ENCODE measurements around the gene BTBD3. TPM values are rescaled to one million over a fixed set of nuclear protein-coding genes. Genes with fewer than 3 reads are reported as not detected.

The BTBD3 gene
- total and polyA plus RNA-seq, 8 donors = 24.7 to 76.4 (median 62.3) TPM

DNA sequence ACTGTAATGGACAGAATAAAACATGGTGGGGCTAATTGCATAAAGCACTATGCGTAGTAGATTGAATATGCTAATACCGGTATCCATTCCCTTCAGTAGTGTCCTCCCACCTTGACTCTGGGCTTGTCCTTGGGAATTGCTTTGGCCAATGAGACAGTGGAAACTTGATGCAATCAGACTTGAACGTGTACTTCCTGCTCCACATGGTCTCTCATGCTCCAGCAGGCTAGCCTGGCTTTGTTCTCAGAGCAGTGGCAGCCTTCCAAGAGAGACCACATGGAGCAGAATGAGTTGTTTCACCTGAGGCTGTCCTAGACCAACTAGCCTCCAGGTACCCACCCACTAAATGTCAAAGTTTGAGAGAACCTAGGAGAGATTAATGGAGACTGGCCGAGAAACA is 37.0 kb upstream of the BTBD3 start:
- no peaks in the 10 kb centered on the region for H3K36me3 ChIP-seq
- no peak for DNase-seq
- H3K27ac ChIP-seq = no peak overlapping the region
- intact Hi-C loops (cut with DNase I) = no loop called here
- TF ChIP-seq, protein P1, sequence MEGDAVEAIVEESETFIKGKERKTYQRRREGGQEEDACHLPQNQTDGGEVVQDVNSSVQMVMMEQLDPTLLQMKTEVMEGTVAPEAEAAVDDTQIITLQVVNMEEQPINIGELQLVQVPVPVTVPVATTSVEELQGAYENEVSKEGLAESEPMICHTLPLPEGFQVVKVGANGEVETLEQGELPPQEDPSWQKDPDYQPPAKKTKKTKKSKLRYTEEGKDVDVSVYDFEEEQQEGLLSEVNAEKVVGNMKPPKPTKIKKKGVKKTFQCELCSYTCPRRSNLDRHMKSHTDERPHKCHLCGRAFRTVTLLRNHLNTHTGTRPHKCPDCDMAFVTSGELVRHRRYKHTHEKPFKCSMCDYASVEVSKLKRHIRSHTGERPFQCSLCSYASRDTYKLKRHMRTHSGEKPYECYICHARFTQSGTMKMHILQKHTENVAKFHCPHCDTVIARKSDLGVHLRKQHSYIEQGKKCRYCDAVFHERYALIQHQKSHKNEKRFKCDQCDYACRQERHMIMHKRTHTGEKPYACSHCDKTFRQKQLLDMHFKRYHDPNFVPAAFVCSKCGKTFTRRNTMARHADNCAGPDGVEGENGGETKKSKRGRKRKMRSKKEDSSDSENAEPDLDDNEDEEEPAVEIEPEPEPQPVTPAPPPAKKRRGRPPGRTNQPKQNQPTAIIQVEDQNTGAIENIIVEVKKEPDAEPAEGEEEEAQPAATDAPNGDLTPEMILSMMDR (IDR thresholded peaks at IDR 0.05) = no peak
- peaks cover 0 to 2% of the 10 kb centered on the region in 2 donors for H3K9me3 ChIP-seq
- H3K27me3 ChIP-seq = no peaks in the 10 kb centered on the region
- no peaks in the 10 kb centered on the region for H3K4me1 ChIP-seq
- no peak for ATAC-seq
- H3K4me3 ChIP-seq = no peak overlapping the region

DNA sequence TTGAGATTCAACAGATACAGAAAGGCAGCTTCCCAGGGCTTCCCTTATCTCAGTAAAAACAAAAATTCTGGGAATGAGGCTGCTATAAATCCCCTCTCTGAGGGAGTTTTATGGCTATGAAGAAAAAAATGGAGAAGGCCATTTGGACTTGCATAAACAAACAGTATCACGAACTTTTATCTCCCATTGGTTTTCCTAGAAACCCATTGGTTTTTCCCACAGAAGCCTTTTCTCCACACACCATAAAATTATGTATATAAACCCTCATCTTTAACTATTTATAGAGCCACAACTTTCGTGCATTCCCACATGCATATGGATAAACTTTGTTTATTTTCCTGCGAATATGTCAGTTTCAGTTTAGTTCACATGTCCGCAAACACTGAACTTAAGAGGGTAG is 36.2 kb upstream of the BTBD3 start:
- Histone ChIP-seq H3K27me3 (no peaks in the 10 kb centered on the region), H3K27ac (no peak overlapping the region), H3K9me3 (peaks cover 0 to 2% of the 10 kb centered on the region in 2 donors), H3K36me3 (no peaks in the 10 kb centered on the region), H3K4me1 (no peaks in the 10 kb centered on the region), H3K4me3 (no peak overlapping the region)
- intact Hi-C loops (cut with DNase I) = no loop called here
- DNase-seq = no peak
- TF ChIP-seq, protein P1 (IDR thresholded peaks at IDR 0.05) = no peak
- ATAC-seq = no peak

DNA sequence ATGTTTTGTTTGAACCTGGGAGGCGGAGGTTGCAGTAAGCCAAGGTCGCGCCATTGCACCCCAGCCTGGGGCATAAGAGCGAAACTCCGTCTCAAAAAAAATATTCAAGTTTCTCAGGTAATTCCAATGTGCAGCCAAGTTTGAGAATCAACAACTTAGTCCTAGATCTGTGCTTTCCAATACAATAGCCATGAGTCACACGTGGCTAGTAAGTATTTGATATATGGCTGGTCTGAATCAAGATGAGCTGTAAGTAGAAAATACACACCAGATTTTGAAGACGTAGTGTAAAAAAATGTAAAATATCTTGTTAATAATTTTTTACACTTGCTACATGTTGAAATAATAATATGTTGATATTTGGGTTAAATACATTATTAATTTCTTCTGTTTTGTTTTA is 35.0 kb upstream of the BTBD3 start:
- DNase-seq (no peak), ATAC-seq (no peak)
- Histone ChIP-seq H3K9me3 (peaks cover 0 to 2% of the 10 kb centered on the region in 2 donors), H3K27ac (no peak overlapping the region), H3K36me3 (no peaks in the 10 kb centered on the region), H3K4me1 (no peaks in the 10 kb centered on the region), H3K4me3 (no peak overlapping the region), H3K27me3 (no peaks in the 10 kb centered on the region)
- TF ChIP-seq, protein P1 (IDR thresholded peaks at IDR 0.05) = no peak
- intact Hi-C loops (cut with DNase I) = no loop called here

DNA sequence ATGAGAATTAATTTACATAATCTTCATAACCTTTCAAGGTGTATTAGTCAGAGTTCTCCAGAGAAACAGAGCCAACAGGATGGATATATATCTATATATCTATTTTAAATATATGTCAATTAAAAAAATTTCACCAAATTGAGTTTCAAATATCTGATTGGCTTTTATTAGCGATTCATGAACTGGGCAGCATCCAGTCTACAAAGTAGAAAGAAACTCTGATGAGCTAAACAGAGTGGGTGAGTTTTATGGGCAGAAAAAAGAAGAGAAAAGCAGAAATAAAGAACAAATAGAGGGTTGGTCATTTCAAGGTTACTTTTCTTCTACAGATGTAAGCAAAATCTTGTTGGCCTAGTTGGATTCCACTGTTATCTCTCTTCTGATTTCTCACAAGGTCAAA is 29.0 kb upstream of the BTBD3 start:
- DNase-seq (no peak), ATAC-seq (no peak)
- H3K9me3 ChIP-seq = no peaks in the 10 kb centered on the region
- intact Hi-C loops (cut with DNase I) = no loop called here
- H3K4me3 ChIP-seq = no peak overlapping the region
- TF ChIP-seq, protein P1 (IDR thresholded peaks at IDR 0.05) = no peak
- no peak overlapping the region for H3K27ac ChIP-seq
- H3K36me3 ChIP-seq = no peaks in the 10 kb centered on the region
- H3K4me1 ChIP-seq = peaks cover 4 to 25% of the 10 kb centered on the region in 2 donors
- no peaks in the 10 kb centered on the region for H3K27me3 ChIP-seq

DNA sequence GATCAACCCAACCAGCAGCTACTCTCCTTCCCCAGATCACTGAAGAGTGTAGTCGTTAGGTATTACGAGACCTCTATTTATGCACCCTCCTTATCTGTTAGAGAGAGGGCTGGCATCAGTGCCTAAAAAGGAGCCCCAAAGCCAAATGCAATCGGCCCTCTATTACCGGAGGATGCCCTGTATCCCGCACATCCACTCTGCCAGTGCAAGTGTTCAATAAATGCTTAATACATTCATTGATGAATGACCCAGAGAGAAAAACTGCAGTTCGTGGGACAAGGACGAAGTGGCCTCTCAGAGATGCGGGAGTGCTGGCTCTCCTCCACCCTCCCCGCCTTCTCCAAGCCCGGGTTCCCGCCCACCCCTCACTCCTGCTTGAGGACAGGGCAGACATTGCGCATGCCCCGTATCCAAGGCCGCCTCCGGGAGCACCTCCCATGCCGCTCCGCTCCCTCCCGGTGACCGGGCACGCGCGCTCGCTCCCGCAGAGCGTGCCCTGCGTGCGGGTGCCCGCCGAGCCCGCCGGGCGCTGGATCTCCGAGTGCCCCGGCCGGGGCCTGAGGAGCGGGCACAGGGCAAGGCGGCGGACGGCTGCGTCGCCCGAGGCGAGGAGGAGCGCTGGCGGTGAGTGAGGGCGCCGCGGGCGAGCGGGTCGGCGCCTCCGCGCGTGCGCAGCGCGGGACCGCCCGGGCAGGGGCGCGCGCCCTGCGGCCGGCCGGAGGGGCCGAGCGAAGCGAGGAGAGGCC is 27.2 kb upstream of the BTBD3 start:
- Histone ChIP-seq H3K9me3 (no peaks in the 10 kb centered on the region), H3K36me3 (no peaks in the 10 kb centered on the region), H3K4me1 (peaks cover 4 to 32% of the 10 kb centered on the region in 2 donors), H3K27ac (peak overlapping the region; percentile 87 to 90), H3K4me3 (peak overlapping the region; percentile 61 to 77), H3K27me3 (no peaks in the 10 kb centered on the region)
- intact Hi-C loops (cut with DNase I) = no loop called here
- peak; percentile 96 for ATAC-seq
- TF ChIP-seq, protein P1 (IDR thresholded peaks at IDR 0.05) = no peak
- peak; percentile 90 to 97 (median 94) for DNase-seq

Data from left lung (tissue), 10 donors.